ENCODE measurements around the gene DCX.

DNA sequence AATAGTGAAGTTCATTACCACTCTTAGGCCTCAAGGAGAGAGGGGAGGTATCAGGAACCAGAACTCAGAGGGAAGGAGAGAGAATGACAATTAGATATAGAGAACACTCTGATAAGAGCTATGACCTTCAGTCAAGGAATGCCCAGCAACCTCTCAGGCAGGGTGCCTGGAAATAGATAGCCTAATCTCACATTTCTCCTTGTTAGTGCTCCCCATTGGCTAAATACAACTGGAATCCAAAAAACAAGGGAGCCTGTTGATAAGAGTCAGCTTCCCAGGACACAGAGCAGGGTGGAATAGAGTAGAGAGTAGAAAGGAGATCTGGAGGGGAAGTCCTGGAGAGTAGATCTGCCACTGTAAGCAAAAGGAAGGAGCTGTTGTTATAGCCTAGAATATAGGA lies 62.1 kb downstream of the DCX start:
- TF ChIP-seq, protein P1, sequence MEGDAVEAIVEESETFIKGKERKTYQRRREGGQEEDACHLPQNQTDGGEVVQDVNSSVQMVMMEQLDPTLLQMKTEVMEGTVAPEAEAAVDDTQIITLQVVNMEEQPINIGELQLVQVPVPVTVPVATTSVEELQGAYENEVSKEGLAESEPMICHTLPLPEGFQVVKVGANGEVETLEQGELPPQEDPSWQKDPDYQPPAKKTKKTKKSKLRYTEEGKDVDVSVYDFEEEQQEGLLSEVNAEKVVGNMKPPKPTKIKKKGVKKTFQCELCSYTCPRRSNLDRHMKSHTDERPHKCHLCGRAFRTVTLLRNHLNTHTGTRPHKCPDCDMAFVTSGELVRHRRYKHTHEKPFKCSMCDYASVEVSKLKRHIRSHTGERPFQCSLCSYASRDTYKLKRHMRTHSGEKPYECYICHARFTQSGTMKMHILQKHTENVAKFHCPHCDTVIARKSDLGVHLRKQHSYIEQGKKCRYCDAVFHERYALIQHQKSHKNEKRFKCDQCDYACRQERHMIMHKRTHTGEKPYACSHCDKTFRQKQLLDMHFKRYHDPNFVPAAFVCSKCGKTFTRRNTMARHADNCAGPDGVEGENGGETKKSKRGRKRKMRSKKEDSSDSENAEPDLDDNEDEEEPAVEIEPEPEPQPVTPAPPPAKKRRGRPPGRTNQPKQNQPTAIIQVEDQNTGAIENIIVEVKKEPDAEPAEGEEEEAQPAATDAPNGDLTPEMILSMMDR (conservative IDR thresholded peaks at IDR 0.05 in 1 of 2, IDR thresholded peaks at IDR 0.05 in 1 of 2; ENCODE audit: extremely low read depth in 1 of 2, insufficient read depth in 1 of 2, low read depth in 1 of 2, low read length in 2 of 2), result no peak
- no peak for TF ChIP-seq EZH2 (IDR thresholded peaks at IDR 0.05; ENCODE audit: borderline replicate concordance, low read length)

All from mammary epithelial cell (primary cell).